ENCODE results near the gene OSBPL5.

Gene OSBPL5

GRCh38 chr11:3052567-3052966 is 112.5 kb downstream of the OSBPL5 start:
- H3K36me3 ChIP-seq (ENCODE audit: control insufficient read depth in 2 of 2, insufficient read depth in 1 of 2, low read length in 2 of 2), result peaks cover 0 to 16% of the 10 kb centered on the region in 2 experiments; a peak in 1 of 3 replicates
- peaks cover 24% of the 10 kb centered on the region for H3K4me1 ChIP-seq (ENCODE audit: control insufficient read depth, insufficient read depth, low read length)
- ChIA-PET POLR2A (interaction anchor here (0.6 to 1.0 kb wide), 2 partner anchors 60 to 1051 kb away, joined by 3 to 4 read pairs; partner anchors contain the start of gene NAP1L4), CTCF (interaction anchor here (0.7 to 9.0 kb wide), 3 partner anchors 16 to 38 kb away, joined by 3 to 98 read pairs (median 9); no protein-coding TSS in a partner anchor)
- no peak overlapping the region for H3K4me3 ChIP-seq (ENCODE audit: low read depth, low read length)
- TF ChIP-seq ZNF600 (tag by site-specific recombination; IDR thresholded peaks at IDR 0.05), result 0 out of 2 replicates have a peak, but pooled peaks have one; percentile 41
- no peak for TF ChIP-seq ZNF362 (tag by site-specific recombination; IDR thresholded peaks at IDR 0.05)
- peak; percentile 11; the same call in 1 of the 2 replicates for TF ChIP-seq GLIS1 (tag by site-specific recombination; IDR thresholded peaks at IDR 0.05)
- peak; percentile 53; the same call in 1 of the 2 replicates for TF ChIP-seq BCL6B (tag by site-specific recombination; IDR thresholded peaks at IDR 0.05)
- no peak overlapping the region for H3K27ac ChIP-seq (ENCODE audit: extremely low read depth, low read depth, low read length)
- H3K9me3 ChIP-seq (ENCODE audit: control insufficient read depth, insufficient read depth, low read depth, low read length), result no peaks in the 10 kb centered on the region

GRCh38 chr11:3052109-3052479 is 113.0 kb downstream of the OSBPL5 start:
- Histone ChIP-seq H3K4me3 (ENCODE audit: low read depth, low read length) (no peak overlapping the region), H3K9me3 (ENCODE audit: control insufficient read depth, insufficient read depth, low read depth, low read length) (no peaks in the 10 kb centered on the region), H3K4me1 (ENCODE audit: control insufficient read depth, insufficient read depth, low read length) (peaks cover 24% of the 10 kb centered on the region), H3K36me3 (ENCODE audit: control insufficient read depth in 2 of 2, insufficient read depth in 1 of 2, low read length in 2 of 2) (peaks cover 0 to 20% of the 10 kb centered on the region in 2 experiments; a peak in 1 of 3 replicates), H3K27ac (ENCODE audit: extremely low read depth, low read depth, low read length) (no peak overlapping the region)
- CTCF ChIA-PET, result interaction anchor here (0.5 to 9.0 kb wide), 7 partner anchors 14 to 182 kb away, joined by 3 to 98 read pairs (median 4); no protein-coding TSS in a partner anchor
- POLR2A ChIA-PET, result interaction anchor here (0.6 to 1.0 kb wide), 2 partner anchors 60 to 1051 kb away, joined by 3 to 4 read pairs; partner anchors contain the start of gene NAP1L4
- TF ChIP-seq ZNF843 (tag by site-specific recombination; IDR thresholded peaks at IDR 0.05), result 0 out of 2 replicates have a peak, but pooled peaks have one; percentile 48
- no peak for TF ChIP-seq ELK4 (IDR thresholded peaks at IDR 0.05; ENCODE audit: borderline replicate concordance, low read depth, low read length)
- peak; percentile 25; the same call in 1 of the 2 replicates for TF ChIP-seq ZNF561 (tag by site-specific recombination; IDR thresholded peaks at IDR 0.05; ENCODE audit: borderline replicate concordance)
- 0 out of 2 replicates have a peak, but pooled peaks have one; percentile 34 for TF ChIP-seq KLF16 (tag by site-specific recombination; IDR thresholded peaks at IDR 0.05)
- TF ChIP-seq ZNF830 (tag by site-specific recombination; IDR thresholded peaks at IDR 0.05; ENCODE audit: low read depth), result 0 out of 2 replicates have a peak, but pooled peaks have one; percentile 69
- TF ChIP-seq PRDM4 (tag by site-specific recombination; IDR thresholded peaks at IDR 0.05), result 0 out of 2 replicates have a peak, but pooled peaks have one; percentile 54
- TF ChIP-seq ZNF18 (tag by site-specific recombination; IDR thresholded peaks at IDR 0.05), result 0 out of 2 replicates have a peak, but pooled peaks have one; percentile 20
- TF ChIP-seq ZNF624 (tag by site-specific recombination; IDR thresholded peaks at IDR 0.05), result 0 out of 2 replicates have a peak, but pooled peaks have one; percentile 55
- TF ChIP-seq ZNF184 (tag by site-specific recombination; IDR thresholded peaks at IDR 0.05), result 0 out of 2 replicates have a peak, but pooled peaks have one; percentile 49
- peak; percentile 48; the same call in 1 of the 2 replicates for TF ChIP-seq HOXD13 (CRISPR knock-in tag; IDR thresholded peaks at IDR 0.05; ENCODE audit: borderline replicate concordance)
- no peak for TF ChIP-seq ZNF10 (tag by site-specific recombination; IDR thresholded peaks at IDR 0.05)
- no peak for TF ChIP-seq ZNF707 (tag by site-specific recombination; IDR thresholded peaks at IDR 0.05)
- TF ChIP-seq ZBTB44 (tag by site-specific recombination; IDR thresholded peaks at IDR 0.05), result peak; percentile 85
- TF ChIP-seq ZNF660 (tag by site-specific recombination; IDR thresholded peaks at IDR 0.05), result peak; percentile 89
- TF ChIP-seq FEZF1 (tag by site-specific recombination; IDR thresholded peaks at IDR 0.05), result peak; percentile 65
- peak; percentile 13; the same call in 1 of the 2 replicates for TF ChIP-seq ZNF423 (tag by site-specific recombination; IDR thresholded peaks at IDR 0.05)
- 0 out of 2 replicates have a peak, but pooled peaks have one; percentile 32 for TF ChIP-seq KLF10 (tag by site-specific recombination; IDR thresholded peaks at IDR 0.05)
- 0 out of 2 replicates have a peak, but pooled peaks have one; percentile 41 for TF ChIP-seq ZNF37A (tag by site-specific recombination; IDR thresholded peaks at IDR 0.05)
- TF ChIP-seq GLIS2 (tag by site-specific recombination; IDR thresholded peaks at IDR 0.05), result 0 out of 2 replicates have a peak, but pooled peaks have one; percentile 21

Data from HEK293 (cell line).